Endothelial cell of umbilical vein (primary cell): ENCODE results near the gene PTPRQ. TPM values are rescaled to one million over a fixed set of nuclear protein-coding genes. Genes with fewer than 3 reads are reported as not detected.
A peak's percentile ranks its signal among the peaks of the same experiment; 100 is the strongest.

Source experiments
- BruUV-seq: library from RNA; stranded (reverse); fragments of 400-500 nt; replicated peaks from 2 replicates; lab custom pipeline; 2021; lab: Mats Ljungman, UMichigan
- CTCF ChIA-PET: fragments of 300-600, 350-600 bp; sonication (Branson Sonifier 250); formaldehyde crosslinking; loops from one replicate; lab custom pipeline; 2021; ENCODE audit warnings: antibody characterized with exemption, inconsistent platforms; lab: Charles Lee
- POLR2A ChIA-PET: fragments of 300-600, 350-600 bp; sonication (Branson Sonifier 250); formaldehyde crosslinking; loops from one replicate; lab custom pipeline; 2021; ENCODE audit warnings: antibody characterized with exemption, inconsistent platforms; lab: Charles Lee
- DNase-seq: peaks from one replicate; pipeline ENCODE4 v3.0.0-alpha.2; 2011; ENCODE audit warnings: low read depth, low spot score
- FAIRE-seq: peaks from 2 replicates; lab custom pipeline; 2011; peaks lifted over from hg19 to GRCh38; lab: Jason Lieb, UNC
- H2AFZ ChIP-seq: 2 replicates; pipeline ENCODE4 v1.6.0; 2012; ENCODE audit warnings: low read depth, low read length, control low read depth, inconsistent platforms
- H3K27ac ChIP-seq: 2 replicates; pipeline ENCODE4 v1.5.1; 2011; ENCODE audit warnings: low read depth, mild to moderate bottlenecking, control low read depth, low read length, moderate library complexity; ENCODE audit not compliant: insufficient read depth
- H3K27me3 ChIP-seq, 2 experiments: 2 replicates each; pipeline versions ENCODE4 v1.6.0 to v1.6.1; 2011; ENCODE audit warnings: low read length in 2 of 2, mixed read lengths in 1 of 2; ENCODE audit not compliant: control insufficient read depth in 2 of 2, insufficient read depth in 2 of 2
- H3K36me3 ChIP-seq, 2 experiments: 2 replicates in 1 of 2; 3 replicates in 1 of 2; pipeline ENCODE4 v1.5.1; 2011; ENCODE audit warnings: low read length in 2 of 2, mild to moderate bottlenecking in 1 of 2, moderate library complexity in 1 of 2; ENCODE audit not compliant: control insufficient read depth in 2 of 2, insufficient read depth in 2 of 2; ENCODE audit errors: extremely low read depth in 1 of 2
- H3K4me1 ChIP-seq: 3 replicates; pipeline ENCODE4 v1.5.1; 2011; ENCODE audit warnings: mild to moderate bottlenecking, low read length; ENCODE audit not compliant: control insufficient read depth, insufficient read depth; ENCODE audit errors: extremely low read depth
- H3K4me2 ChIP-seq: 2 replicates; pipeline ENCODE4 v1.6.1; 2011; ENCODE audit warnings: low read length, control low read depth, mixed read lengths; ENCODE audit not compliant: insufficient read depth
- H3K4me3 ChIP-seq, 3 experiments: fragments of 200-600 bp in 1 of 3; sonication (generic), shearing (Covaris generic) in 1 of 3; replicated peaks in 1 of 3; 2 replicates each; pipeline ENCODE4 v1.5.1; 2011 to 2016; ENCODE audit warnings: control low read depth in 3 of 3, low read length in 3 of 3, mild to moderate bottlenecking in 2 of 3, inconsistent platforms in 1 of 3, low read depth in 1 of 3, moderate library complexity in 1 of 3; ENCODE audit not compliant: insufficient read depth in 1 of 3
- H3K79me2 ChIP-seq: 2 replicates; pipeline ENCODE4 v1.6.0; 2012; ENCODE audit warnings: low read length, inconsistent platforms; ENCODE audit not compliant: control insufficient read depth, insufficient read depth
- H3K9ac ChIP-seq: replicated peaks from 2 replicates; pipeline ENCODE3; 2011; ENCODE audit warnings: low read length, control low read depth; ENCODE audit not compliant: insufficient read depth; ENCODE audit errors: extremely low read depth
- H3K9me1 ChIP-seq: replicated peaks from 3 replicates; pipeline ENCODE4 v1.6.0; 2011; ENCODE audit warnings: mild to moderate bottlenecking, low read length; ENCODE audit not compliant: control insufficient read depth, insufficient read depth; ENCODE audit errors: extremely low read depth
- H3K9me3 ChIP-seq: replicated peaks from 2 replicates; pipeline ENCODE4 v1.5.1; 2012; ENCODE audit warnings: low read length, inconsistent platforms; ENCODE audit not compliant: control insufficient read depth, insufficient read depth
- H4K20me1 ChIP-seq: replicated peaks from 2 replicates; pipeline ENCODE3; 2011; ENCODE audit warnings: mild to moderate bottlenecking, low read length; ENCODE audit not compliant: control insufficient read depth, insufficient read depth; ENCODE audit errors: extremely low read depth
- EZH2 ChIP-seq: IDR thresholded peaks from 2 replicates; pipeline ENCODE4 v1.6.1; 2012; ENCODE audit warnings: borderline replicate concordance, low read depth, mild to moderate bottlenecking, moderate library complexity, low read length, inconsistent platforms; ENCODE audit not compliant: severe bottlenecking
- GATA2 ChIP-seq: IDR thresholded peaks from 2 replicates; pipeline ENCODE4 v1.7.0; 2011; ENCODE audit warnings: low read depth, mild to moderate bottlenecking, moderate library complexity, mixed read lengths, low read length; ENCODE audit not compliant: insufficient read length, insufficient read depth
- JUN ChIP-seq: IDR thresholded peaks from 2 replicates; pipeline ENCODE4 v1.6.1; 2011; ENCODE audit warnings: borderline replicate concordance, low read depth; ENCODE audit not compliant: insufficient read length, insufficient read depth
- MAX ChIP-seq: IDR thresholded peaks from 2 replicates; pipeline ENCODE4 v1.6.1; 2011; ENCODE audit not compliant: insufficient read depth, insufficient read length
- MYC ChIP-seq: IDR thresholded peaks from one replicate; pipeline ENCODE4 v1.6.1; 2011; ENCODE audit warnings: mild to moderate bottlenecking, low read depth, low read length
- POLR2A ChIP-seq: IDR thresholded peaks from 2 replicates; pipeline ENCODE4 v1.6.1; 2012; ENCODE audit warnings: low read depth, mild to moderate bottlenecking, control low read depth, low read length
- POLR2AphosphoS5 ChIP-seq: IDR thresholded peaks from 2 replicates; pipeline ENCODE4 v1.6.1; 2012; ENCODE audit warnings: low read depth, mild to moderate bottlenecking, control low read depth, low read length, moderate library complexity; ENCODE audit not compliant: insufficient read depth
- dilution Hi-C: fragments of 300-500 bp; cut with MboI; formaldehyde crosslinking; loops from one replicate; pipeline ENCODE4 v1.15.0; 2019; ENCODE audit warnings: low sequenced_read_pairs; ENCODE audit not compliant: extremely low pct_ligation_motif_present
- intact Hi-C: fragments of 100-400 bp; cut with micrococcal nuclease; formaldehyde crosslinking; loops from one replicate; pipeline ENCODE4 v1.10.0; 2022
- polyA plus RNA-seq, 4 experiments: library from polyadenylated mRNA; depleted of rRNA in 3 of 4; stranded (reverse) in 3 of 4; unstranded in 1 of 4; fragments of >200 nt; gene quantifications; 2 replicates each; pipeline versions ENCODE4 v1.2.1 to v1.2.3, GENCODE V29; 2011 to 2012; ENCODE audit warnings: missing spikeins in 1 of 4
- total RNA-seq: library from RNA; stranded (reverse); gene quantifications from 2 replicates; pipeline ENCODE4 v1.2.3, GENCODE V29; 2021
- TF ChIP-seq, protein P1 (sequence below), 2 donors: IDR thresholded peaks; 1 replicate in 1 of 2; 2 replicates in 1 of 2; pipeline ENCODE4 v1.5.1; 2011; ENCODE audit warnings: low read length in 2 of 2, mild to moderate bottlenecking in 2 of 2, moderate library complexity in 2 of 2, control low read depth in 1 of 2, inconsistent platforms in 1 of 2, low read depth in 1 of 2; ENCODE audit not compliant: insufficient read depth in 1 of 2; ENCODE audit errors: extremely low read depth in 1 of 2

Gene PTPRQ
- total and polyA plus RNA-seq, 2 donors (not counting 3 experiments of a cell fraction or from before 2014, with no cell fraction given) = not detected

DNA sequence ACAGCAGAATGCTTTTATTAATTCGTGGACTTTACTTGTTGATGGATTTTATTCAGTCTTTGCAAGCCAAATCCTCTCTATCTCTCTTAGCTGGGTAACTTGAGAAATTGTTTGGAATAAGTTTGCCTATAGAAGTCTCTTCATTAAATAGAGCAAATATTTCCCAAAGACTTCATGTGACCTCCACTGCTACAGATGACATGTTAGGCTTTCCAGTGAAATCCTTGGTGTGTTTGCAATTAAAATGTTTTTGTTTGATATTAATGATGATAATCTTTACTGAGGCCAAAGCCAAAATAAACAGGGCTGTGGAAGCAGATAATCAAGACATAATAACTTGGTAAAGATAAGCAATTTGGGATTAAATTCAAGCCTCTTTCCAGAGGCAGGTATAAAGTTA is 267.8 kb downstream of the PTPRQ start:
- ChIA-PET CTCF (no interaction called here), POLR2A (no interaction called here)
- FAIRE-seq = no peak
- H3K27me3 ChIP-seq = no peaks in the 10 kb centered on the region
- no peaks in the 10 kb centered on the region for H4K20me1 ChIP-seq
- TF ChIP-seq, protein P1, sequence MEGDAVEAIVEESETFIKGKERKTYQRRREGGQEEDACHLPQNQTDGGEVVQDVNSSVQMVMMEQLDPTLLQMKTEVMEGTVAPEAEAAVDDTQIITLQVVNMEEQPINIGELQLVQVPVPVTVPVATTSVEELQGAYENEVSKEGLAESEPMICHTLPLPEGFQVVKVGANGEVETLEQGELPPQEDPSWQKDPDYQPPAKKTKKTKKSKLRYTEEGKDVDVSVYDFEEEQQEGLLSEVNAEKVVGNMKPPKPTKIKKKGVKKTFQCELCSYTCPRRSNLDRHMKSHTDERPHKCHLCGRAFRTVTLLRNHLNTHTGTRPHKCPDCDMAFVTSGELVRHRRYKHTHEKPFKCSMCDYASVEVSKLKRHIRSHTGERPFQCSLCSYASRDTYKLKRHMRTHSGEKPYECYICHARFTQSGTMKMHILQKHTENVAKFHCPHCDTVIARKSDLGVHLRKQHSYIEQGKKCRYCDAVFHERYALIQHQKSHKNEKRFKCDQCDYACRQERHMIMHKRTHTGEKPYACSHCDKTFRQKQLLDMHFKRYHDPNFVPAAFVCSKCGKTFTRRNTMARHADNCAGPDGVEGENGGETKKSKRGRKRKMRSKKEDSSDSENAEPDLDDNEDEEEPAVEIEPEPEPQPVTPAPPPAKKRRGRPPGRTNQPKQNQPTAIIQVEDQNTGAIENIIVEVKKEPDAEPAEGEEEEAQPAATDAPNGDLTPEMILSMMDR (IDR thresholded peaks at IDR 0.05; ENCODE audit: extremely low read depth in 1 of 2, insufficient read depth in 1 of 2, low read depth in 1 of 2, low read length in 2 of 2) = no peak
- no peak for TF ChIP-seq POLR2A
- TF ChIP-seq POLR2AphosphoS5 = no peak
- TF ChIP-seq GATA2 = no peak
- TF ChIP-seq EZH2 = no peak
- no peak for TF ChIP-seq JUN
- no peak overlapping the region for H3K27ac ChIP-seq
- H3K9me1 ChIP-seq = no peaks in the 10 kb centered on the region
- H3K36me3 ChIP-seq = no peaks in the 10 kb centered on the region
- no peak overlapping the region for H3K4me2 ChIP-seq
- no peaks in the 10 kb centered on the region for H3K9me3 ChIP-seq
- H3K4me3 ChIP-seq = no peak overlapping the region
- intact Hi-C loops (no loop called here), dilution Hi-C loops (no loop called here)
- no peaks in the 10 kb centered on the region for H3K4me1 ChIP-seq
- no peaks in the 10 kb centered on the region for H3K79me2 ChIP-seq
- no peak overlapping the region for H2AFZ ChIP-seq
- H3K9ac ChIP-seq = no peak overlapping the region
- BruUV-seq = no TSS peak
- peak; percentile 25 for DNase-seq

GRCh38 chr12:80712866-80713265 is 268.8 kb downstream of the PTPRQ start:
- H3K27ac ChIP-seq = no peak overlapping the region
- TF ChIP-seq MYC (no peak), MAX (no peak), GATA2 (no peak), JUN (no peak)
- ChIA-PET CTCF (no interaction called here), POLR2A (no interaction called here)
- H2AFZ ChIP-seq = no peak overlapping the region
- no peaks in the 10 kb centered on the region for H4K20me1 ChIP-seq
- no peaks in the 10 kb centered on the region for H3K4me1 ChIP-seq
- FAIRE-seq (no peak), DNase-seq (no peak)
- no peak overlapping the region for H3K4me2 ChIP-seq
- H3K9me3 ChIP-seq = no peaks in the 10 kb centered on the region
- dilution Hi-C loops = no loop called here
- no TSS peak for BruUV-seq
- intact Hi-C loops = no loop called here
- no peaks in the 10 kb centered on the region for H3K79me2 ChIP-seq
- H3K36me3 ChIP-seq = no peaks in the 10 kb centered on the region
- H3K4me3 ChIP-seq = no peak overlapping the region
- no peak overlapping the region for H3K9ac ChIP-seq
- no peaks in the 10 kb centered on the region for H3K27me3 ChIP-seq
- no peaks in the 10 kb centered on the region for H3K9me1 ChIP-seq
